C4-2B (cell line): Measurements from ENCODE around the gene TLR3.

Experiments
- H3K27ac ChIP-seq: fragments of 450-650 bp; 2 replicates; pipeline ENCODE4 v1.5.1; 2017
- ZFX ChIP-seq: fragments of 450-650 bp; IDR thresholded peaks from 2 replicates; pipeline ENCODE4 v1.6.1; 2017
- TF ChIP-seq, protein P1 (sequence below): fragments of 450-650 bp; conservative IDR thresholded peaks from 2 replicates; pipeline ENCODE4 v1.5.1; 2017; ENCODE audit warnings: mild to moderate bottlenecking

The TLR3 gene

DNA sequence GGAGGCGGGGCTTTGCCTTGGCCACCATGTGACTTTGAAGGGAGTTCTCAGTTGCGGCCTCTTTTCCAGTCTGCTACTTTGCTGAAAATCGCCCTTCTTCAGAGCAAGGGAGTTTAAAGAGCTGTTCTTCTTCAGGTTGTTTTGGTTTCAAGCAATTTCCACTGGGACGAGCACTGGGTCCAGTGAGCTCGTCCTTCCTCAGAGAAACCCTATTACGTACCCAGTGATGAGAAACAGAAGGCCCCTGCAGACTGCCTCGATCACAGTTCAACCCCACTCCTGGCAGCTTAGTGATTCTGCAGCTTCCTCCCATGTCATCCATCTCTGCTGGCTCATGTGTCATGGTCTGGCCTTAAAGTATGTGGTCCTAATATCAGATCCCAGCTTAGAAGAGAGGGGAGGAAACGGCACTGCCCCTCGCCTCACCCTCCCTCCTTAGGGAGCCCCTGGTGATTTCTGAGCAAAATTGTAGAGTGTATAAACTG is 27.8 kb downstream of the TLR3 start:
- no peak overlapping the region for H3K27ac ChIP-seq
- TF ChIP-seq ZFX, result no peak
- TF ChIP-seq, protein P1, sequence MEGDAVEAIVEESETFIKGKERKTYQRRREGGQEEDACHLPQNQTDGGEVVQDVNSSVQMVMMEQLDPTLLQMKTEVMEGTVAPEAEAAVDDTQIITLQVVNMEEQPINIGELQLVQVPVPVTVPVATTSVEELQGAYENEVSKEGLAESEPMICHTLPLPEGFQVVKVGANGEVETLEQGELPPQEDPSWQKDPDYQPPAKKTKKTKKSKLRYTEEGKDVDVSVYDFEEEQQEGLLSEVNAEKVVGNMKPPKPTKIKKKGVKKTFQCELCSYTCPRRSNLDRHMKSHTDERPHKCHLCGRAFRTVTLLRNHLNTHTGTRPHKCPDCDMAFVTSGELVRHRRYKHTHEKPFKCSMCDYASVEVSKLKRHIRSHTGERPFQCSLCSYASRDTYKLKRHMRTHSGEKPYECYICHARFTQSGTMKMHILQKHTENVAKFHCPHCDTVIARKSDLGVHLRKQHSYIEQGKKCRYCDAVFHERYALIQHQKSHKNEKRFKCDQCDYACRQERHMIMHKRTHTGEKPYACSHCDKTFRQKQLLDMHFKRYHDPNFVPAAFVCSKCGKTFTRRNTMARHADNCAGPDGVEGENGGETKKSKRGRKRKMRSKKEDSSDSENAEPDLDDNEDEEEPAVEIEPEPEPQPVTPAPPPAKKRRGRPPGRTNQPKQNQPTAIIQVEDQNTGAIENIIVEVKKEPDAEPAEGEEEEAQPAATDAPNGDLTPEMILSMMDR, result no peak

DNA sequence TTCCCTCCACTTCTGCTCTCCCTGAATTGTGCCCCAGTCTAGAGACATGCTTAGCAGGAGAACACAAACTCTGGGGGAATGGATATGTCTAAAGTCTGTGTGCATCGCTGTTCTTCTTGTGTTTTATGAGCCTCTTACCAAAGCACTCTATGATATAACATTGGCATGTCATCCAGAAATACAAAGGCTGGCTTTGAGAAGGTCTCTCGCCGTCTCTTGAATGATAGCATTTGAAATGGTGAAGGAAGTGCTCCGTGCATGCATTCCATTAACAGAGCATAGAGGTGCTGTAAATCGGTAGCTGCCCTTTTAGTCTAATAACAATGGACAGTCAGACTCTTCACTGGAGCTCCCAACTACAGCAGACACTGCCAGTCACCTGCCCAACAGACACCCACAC is 28.4 kb downstream of the TLR3 start:
- H3K27ac ChIP-seq, result no peak overlapping the region
- TF ChIP-seq ZFX, result no peak
- TF ChIP-seq, protein P1, result no peak

GRCh38 chr4:186102931-186103330 is 34.0 kb downstream of the TLR3 start:
- no peak overlapping the region for H3K27ac ChIP-seq
- TF ChIP-seq, protein P1, result no peak
- no peak for TF ChIP-seq ZFX

GRCh38 chr4:186104114-186104889 is 35.3 kb downstream of the TLR3 start, which contains the start of gene FAM149A:
TSS of gene FAM149A (plus strand) at chr4:186104704.
- TF ChIP-seq, protein P1, result no peak
- TF ChIP-seq ZFX, result no peak

GRCh38 chr4:186104890-186105646 is 36.1 kb downstream of the TLR3 start:
- no peak overlapping the region for H3K27ac ChIP-seq
- TF ChIP-seq, protein P1, result no peak
- TF ChIP-seq ZFX, result no peak

More at GRCh38 chr4:186104114-186104889, 35.3 kb downstream of the TLR3 start, which contains the start of gene FAM149A:
- H3K27ac ChIP-seq, result no peak within 1 kb of the TSS

DNA sequence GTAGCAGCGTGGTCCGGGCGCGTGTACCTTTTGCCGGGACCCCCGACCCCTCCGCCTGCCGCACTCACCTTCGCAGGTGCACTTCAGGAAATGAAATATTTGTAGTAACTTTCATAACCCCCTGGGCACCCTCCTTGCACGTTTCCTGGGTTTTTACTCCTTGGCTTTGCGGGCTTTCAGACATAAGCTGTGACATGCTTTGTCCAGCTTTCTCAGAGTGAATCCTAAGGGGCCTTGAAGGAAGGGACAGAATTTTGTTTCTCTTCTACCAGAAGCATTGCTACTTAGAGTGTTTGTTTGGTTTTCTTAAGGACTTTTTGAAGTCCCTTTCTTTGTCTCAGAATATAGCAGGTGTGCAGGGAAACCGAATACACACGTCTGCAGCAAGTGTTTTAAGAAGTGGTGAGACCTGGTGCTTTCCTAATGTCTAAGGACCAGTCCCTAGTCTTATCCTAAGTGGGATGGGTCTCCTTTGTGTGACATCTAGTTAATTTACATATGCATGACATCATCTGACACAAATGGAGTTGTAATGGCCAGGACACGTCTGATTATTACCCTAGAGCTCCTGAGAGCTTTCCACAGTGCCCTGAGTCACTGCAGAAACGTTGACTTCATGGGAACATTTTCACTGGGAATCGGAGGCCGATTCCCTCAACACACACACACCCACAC is 36.8 kb downstream of the TLR3 start:
- no peak overlapping the region for H3K27ac ChIP-seq
- TF ChIP-seq, protein P1, result no peak
- TF ChIP-seq ZFX, result no peak

GRCh38 chr4:186107947-186108346 is 39.0 kb downstream of the TLR3 start:
- H3K27ac ChIP-seq, result no peak overlapping the region
- no peak for TF ChIP-seq ZFX
- TF ChIP-seq, protein P1, result no peak
